ENCODE results near the gene PRRG3.

DNA sequence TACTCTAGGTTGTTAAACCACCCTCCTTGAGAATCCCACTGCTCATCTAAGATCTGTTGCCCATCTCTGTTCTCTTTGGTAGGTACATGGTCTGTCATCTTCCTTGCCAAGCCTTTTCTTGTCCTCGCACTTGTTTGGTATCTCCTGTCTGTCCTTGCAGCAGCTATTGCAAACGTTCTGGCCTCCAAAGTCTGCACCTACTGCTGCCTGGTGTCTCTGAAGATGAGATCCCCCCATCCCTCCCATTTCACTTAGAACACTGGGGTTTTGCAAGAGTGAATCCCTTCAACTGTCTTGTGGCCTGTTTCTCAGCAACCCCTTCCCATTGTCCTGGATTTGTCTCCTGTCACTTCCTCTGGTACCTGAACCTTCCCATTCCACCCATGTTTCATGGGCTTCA lies 40.0 kb downstream of the PRRG3 start:
- TF ChIP-seq CTCF (conservative IDR thresholded peaks at IDR 0.05) (no peak), ZFX (IDR thresholded peaks at IDR 0.05) (no peak)

Measured in C4-2B (cell line).